HG03520 (cell line): ENCODE results near the gene GP1BA.

ENCODE experiments used
- ATAC-seq: cut with Tn5 transposase; IDR thresholded peaks from one replicate; pipeline ENCODE4 v1.9.1; 2021; ENCODE audit warnings: mild to moderate bottlenecking, moderate library complexity; ENCODE audit not compliant: unreplicated experiment

GP1BA gene

GRCh38 chr17:4971826-4972225 lies 39.7 kb downstream of the GP1BA start:
- ATAC-seq = no peak

DNA sequence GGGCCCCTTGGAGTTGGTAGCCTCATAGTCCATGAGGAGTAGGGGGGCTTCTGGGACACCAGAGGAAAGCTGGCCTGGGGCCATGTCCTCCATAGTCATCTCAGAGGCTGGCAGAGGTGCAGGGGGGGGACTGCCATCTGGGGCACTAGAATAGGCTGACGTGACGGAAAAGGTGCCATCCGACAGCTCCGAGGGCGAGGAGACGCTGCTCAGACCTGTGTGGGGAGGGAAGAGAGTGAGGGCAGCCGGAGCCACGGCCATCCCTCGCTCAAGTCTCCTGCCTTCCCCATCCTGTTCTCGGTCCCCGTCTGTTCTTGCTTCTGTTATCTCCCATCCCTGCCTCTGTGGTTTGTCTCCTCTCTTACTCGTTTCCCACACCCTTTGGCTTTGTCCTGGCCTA lies 40.2 kb downstream of the GP1BA start:
- no peak for ATAC-seq

- ATAC-seq = no peak
These were observed 40.7 kb downstream of the GP1BA start for GRCh38 chr17:4972752-4973151.

DNA sequence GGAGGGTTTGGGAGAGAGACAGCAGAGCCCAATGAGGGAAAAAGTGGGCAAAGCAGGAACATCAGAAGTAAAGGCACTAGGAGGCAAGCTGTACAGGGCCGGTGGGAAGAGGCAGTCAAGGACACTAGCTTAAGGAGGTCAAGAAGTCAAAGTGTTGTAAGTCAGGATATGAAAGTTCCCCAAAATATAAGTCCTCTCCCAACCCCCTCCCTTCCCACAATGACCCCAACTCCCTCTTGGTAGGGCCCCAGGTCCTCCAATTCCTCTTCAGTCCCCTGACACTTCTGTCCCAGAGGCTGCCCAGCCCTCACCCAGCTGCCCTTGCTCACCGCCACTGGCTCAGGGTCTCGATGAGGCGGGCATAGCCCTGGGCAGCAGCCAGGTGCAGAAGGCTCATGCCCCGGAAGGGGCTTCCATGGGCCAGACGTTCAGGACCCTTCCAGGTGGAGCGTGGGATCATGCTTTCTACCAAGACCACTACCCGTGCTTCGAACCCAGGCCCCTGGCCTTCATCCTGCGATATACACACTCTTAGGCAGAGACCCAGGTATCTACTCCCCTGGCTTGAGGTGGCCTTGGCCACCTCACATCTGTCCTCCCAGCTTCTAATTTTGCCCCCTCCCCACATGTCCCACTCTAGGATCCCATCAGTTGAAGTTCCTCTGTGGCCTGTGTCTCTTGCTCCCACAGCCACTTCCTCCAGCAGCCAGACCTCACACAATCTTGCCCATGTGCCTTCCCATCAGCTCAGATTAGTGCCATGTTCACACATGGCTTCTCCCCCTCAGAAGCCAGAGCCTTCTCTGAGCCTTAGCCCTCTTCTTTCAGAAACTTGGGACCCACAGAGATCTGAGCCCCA lies 41.4 kb downstream of the GP1BA start:
- no peak for ATAC-seq

GRCh38 chr17:4974115-4974670 lies 42.1 kb downstream of the GP1BA start:
- ATAC-seq = no peak

- ATAC-seq = no peak
These were observed 46.6 kb downstream of the GP1BA start for GRCh38 chr17:4978726-4979125.

DNA sequence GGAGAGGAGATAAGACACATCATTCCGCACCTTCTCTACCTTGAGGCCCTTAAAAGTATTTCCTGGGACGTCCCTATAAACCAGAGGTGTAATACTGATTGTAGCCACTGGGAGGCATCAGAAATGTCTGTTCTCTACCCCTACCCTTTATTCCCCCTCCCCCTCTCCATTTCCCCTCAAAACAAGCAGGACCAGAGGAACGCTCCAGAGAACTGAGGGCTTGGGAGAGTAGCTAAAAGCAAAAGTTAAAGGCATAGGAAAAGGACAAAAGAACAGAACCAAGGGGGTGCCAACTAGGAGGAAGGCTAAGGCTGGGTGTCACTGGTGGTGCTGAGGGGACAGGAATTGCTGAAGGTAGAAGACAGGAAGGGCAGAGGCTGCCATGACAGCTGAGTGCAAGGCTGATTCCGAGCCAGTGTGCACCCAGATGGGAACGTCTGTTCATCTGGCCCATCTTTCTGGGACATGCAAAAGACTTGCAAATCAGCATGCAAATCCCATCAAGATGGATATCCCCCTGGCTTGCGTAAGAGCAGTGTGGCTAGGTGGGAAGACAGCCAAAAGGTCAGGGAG lies 48.7 kb downstream of the GP1BA start:
- ATAC-seq = no peak

GRCh38 chr17:4982305-4982704 lies 50.2 kb downstream of the GP1BA start:
- no peak for ATAC-seq
